Stromal cell of bone marrow (primary cell): Measurements from ENCODE around the gene PAX7.
"Not testable (repeated sequence)": the region's sequence is repeated elsewhere in the genome, so short reads cannot be mapped to it uniquely, and the experiment has no call there.

Experiments
- DNase-seq: peaks from one replicate; pipeline ENCODE4 v3.0.0-alpha.2; 2012; ENCODE audit warnings: low read depth

Gene PAX7

DNA sequence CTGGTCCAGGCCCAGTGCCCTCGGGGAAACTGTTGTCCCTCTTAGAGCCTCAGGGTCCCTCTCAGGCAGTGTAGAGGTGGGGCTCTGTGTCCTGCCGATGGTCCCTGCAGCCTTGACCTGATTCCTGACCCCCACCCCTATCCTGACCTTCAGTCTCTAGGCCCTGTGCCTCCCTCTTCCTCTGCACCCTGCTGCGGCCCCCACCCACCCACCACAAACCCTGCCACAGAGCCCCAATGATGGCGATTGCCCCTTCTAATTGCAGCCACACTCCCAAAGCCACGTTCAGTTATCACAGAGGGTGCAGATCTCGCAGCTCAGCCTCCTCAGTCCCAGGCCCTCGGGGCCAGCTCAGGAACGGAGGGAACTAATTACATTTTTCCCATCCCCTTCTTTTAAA lies 99.7 kb downstream of the PAX7 start:
- no peak for DNase-seq

DNA sequence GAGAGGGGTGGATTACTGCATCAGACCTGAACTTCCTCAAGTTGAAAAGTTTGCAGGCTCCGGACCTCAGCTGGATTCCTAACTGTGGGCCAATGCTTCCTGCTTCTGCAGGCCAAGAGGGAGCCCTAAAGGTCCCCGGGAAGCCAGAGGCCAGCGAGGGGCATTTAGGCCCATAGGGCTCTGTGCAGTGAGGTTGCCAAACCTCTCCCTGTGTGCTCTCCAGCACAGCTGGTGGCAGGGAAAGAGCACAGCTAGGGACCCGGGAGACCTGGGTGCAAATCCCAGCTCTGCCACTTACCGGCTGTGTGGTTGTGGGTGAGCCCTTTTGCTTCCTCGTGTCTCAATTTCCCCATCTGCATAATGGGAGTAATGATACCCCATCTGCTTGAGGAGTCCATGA lies 100.5 kb downstream of the PAX7 start:
- DNase-seq: no peak

DNA sequence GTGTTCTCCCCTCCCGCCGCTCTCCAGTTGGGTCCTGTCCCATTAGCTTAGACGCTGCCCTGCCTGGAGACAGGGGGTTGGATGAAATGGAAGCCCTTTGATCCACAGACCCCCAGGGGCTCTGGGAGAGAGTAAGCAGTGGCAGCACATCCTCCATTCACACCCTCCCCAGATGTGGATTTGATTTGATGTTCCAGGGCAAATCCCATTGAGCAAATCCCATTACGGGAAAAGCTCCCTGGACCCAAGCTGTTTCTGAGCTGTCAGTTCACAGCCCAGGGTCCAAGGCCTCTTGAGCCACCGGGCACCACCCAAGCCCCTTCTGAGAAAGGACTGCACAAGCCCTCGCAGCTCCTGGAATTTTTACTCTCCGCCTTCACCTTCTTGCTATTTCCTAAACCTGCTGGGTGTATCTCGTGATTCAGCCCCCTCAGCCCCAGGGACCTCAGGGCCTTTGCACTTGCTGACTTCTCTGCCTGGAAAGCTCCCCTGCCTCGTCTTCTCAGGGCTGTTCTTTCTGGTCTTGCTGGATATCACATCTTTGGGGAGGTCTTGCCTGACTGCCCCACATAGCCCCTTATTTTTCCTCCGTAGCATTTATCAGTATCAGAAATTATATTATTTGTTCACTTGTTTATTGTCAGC lies 101.1 kb downstream of the PAX7 start:
- DNase-seq: no peak

DNA sequence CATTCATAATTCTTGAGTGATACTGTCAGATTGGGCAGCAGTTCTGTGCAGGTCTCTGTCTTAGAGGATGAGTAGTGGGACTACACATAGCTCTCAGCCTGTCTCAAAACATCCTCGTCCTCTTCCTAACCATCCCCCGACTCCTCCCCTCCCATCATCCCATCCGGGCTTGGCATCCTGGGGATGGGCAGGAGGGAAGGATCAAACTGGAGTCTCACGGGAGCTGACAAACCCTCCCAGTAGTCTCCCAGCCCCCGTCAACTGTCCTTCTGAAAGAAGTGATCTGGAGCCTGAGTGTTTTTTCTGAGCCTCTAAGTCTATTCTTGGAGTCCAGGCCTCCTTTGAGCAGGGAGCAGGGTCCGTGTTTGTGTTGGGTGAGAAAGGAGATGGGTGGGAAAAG lies 102.0 kb downstream of the PAX7 start:
- DNase-seq: no peak

DNA sequence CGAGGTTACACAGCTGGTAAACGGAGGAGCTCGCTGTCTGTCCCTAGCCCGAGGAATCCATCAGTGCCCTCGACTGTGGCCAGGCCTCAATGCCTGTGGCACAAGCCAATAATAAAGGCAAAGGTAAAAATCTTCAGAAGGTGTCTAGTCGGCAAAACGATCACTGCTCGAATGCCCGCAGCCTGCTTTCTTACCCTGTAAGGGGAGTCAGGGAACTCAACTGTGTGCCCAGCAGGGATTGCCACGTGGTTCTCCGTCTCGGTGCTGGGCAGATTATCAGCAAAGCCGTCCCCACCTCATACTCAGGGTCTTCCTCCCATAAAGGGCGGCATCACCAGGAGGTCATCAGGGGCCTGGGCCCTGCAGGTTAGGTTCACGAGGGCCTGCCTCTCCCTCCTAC lies 103.4 kb downstream of the PAX7 start:
- DNase-seq: no peak

DNA sequence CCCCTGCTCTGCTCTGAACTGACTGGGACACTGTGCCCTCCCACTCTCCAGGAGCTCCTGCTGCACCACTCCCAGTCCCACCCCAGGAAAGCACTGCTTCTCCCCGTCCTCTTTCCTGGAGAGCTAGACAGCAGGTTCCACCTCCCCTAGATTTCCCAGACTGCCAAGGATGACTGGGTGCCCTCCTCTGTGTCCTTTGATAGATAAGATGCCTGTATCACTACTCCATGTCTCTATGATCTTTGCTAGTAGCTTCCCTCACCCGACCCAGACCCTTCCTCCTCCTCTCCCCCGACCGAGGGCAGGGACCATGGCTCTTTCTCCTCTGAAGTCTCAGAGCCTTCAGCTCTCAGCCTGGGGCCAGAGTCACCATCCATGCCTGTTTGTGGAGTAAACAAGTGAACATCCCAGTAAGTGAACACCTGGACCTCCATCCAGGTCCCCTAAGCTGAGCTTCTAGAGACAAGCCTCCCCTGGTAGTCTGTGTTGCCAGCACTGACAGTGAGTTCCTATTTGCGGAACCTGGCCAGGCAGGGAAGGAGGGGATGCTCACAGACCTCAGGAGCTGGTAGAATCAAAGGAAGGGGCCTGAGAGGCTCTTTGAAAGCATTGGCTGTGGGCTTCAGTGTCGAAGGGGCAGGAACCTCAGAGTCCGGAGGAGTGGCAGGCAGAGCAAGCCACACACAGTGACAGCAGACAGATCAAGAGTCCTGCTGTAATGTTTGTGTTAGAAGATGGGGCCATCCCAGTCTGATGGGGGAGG lies 104.0 kb downstream of the PAX7 start:
- no peak for DNase-seq

DNA sequence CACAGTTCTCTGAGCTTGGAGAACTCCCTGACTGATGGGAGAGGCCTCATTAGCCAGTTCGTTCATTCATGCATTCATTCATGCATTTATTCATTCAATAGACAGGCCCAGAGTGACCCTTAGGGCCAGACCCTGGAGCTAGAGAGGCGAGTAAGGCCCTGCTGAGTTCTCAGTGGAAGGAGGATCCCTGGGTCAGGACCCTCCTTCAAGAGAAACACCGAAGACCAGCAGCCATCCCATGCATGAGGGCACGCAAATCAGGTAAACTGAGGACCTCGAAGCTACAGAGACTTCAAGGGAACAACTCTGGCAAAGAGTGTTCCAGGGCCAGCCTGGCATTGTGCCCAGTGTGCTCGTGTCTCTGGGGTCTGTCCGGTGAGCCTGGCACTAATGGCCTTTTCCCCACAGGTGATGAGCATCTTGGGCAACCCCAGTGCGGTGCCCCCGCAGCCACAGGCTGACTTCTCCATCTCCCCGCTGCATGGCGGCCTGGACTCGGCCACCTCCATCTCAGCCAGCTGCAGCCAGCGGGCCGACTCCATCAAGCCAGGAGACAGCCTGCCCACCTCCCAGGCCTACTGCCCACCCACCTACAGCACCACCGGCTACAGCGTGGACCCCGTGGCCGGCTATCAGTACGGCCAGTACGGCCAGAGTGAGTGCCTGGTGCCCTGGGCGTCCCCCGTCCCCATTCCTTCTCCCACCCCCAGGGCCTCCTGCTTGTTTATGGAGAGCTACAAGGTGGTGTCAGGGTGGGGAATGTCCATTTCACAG lies 104.8 kb downstream of the PAX7 start:
- DNase-seq: no peak

DNA sequence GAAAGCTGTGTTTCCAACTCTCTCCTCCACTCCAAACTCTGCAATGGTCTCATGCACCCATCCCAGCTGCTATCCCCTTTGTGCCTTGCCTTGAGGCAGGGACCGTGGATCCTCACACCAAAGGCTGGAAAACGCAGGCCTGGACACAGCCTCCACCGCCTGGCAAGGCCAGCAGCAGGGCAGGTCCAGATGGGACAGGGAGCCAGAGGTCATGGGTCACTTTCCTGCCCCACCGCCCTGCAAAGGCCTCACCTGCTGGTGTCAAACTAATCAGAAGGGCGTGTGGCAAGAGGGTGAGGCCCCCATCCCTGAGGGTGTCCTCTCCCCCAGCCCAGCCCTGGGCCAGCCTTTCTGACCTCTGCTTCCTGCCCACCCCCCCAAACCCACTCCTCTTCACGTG lies 106.3 kb downstream of the PAX7 start:
- DNase-seq: no peak

DNA sequence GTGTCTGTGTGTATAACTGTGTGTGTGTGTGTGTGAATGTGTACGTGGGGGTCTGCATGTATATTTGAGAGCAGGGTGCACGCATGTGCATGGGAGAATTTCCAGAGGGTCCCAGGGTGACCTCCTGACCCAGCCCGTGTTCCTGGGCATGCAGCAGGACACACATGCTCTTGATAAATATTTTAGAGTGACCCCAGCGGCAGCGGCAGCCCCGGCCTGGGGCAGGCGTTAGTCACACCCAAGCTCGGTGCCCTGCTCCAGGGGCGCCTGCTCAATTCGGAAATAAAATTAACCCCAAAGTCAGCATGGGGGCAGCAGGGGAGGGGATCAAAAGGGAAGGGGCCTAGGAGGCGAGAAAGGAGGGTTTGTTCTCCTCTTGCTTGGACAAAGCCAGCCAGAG lies 107.5 kb downstream of the PAX7 start:
- DNase-seq: no peak

DNA sequence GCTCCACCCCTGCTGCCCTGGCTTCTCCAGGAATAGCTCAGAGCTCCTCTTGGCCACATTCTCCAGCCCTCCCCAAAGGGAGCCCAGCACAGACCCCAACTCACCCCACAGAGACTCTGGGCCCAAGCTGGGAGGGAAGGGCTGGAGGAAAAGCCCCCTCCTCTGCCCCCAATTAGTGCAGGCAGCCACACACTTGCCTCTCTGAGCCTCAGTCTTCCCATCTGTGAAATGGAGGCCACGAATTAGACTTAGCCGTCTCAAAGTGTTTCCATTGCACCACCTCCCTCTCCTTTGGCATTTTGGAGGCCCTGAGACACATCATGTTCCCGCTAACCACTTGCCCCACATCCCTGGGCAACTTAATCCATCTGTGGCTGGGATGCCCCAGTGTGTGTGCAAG lies 108.0 kb downstream of the PAX7 start:
- DNase-seq: no peak

DNA sequence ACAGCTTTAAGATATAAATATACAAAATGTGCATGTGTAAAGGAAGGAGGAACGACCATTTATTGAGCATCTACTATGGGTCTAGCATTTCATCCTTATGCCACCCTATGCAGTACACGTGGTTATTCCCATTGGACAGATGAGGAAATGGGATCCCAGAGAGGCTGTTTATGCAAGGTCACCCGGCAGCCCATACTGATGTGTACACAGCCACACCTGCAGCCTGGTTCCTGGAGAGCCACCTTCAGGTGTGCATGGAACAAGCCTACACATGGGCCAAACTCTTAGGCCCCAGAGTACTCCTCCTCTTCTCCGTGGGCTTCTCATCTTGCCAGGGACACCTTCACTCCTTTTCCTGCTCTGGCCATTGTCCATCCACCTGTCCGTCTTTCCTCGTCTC lies 108.8 kb downstream of the PAX7 start:
- DNase-seq: no peak

DNA sequence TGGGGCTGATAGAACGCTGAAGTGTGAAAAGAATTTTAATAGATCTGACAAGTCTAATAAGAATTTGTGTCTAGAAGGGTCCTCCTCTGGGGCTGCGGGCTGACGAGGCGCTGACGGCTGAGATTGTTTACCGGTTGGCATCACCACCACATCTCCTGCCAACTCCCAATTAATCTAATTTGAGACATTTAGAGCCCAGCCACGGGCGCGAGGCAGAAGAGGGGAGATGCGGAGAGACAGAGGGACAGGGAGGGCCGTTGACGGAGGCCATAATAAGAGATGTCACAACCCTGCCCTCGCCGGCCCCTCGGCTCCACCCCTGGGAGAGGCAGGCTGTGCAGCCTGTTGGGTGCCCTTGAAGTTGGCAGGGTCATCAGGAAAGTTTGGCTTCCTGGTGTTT lies 109.3 kb downstream of the PAX7 start:
- DNase-seq: no peak

DNA sequence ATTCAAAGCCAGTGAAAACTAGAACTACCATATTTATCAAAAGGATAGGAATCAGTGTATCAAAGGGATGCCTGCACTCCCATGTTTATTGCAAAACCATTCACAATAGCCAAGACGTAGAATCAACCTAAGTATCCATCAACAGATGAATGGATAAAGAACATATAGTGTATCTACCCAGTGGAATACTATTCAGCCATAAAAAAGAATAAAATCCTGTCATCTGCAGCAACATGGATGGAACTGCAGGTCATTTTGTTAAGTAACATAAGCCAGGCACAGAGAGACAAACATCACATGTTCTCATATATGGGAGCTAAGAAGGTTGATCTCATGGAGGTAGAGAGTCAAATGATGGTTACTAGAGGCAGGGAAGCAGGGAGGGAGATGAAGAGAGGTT lies 110.0 kb downstream of the PAX7 start:
- no peak for DNase-seq

DNA sequence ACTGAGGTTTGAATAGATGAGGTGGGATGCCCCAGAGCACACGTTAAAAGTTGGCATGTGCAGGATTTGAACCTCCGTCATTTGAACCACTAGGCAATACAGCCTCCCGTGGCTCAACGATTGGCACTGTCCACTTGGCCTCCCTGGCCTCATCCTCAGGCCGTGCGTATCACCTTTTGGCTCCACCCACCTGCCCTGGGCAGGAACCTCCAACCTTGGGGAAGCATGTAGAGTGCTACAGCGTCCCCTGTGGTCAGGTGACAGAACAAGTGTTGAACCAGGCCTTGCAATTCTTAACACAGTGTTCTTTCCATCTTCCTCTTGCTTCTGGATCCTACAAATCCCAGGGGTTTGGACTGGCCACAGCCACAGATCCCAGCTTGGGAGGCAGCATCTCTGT lies 112.6 kb downstream of the PAX7 start:
- no peak for DNase-seq

DNA sequence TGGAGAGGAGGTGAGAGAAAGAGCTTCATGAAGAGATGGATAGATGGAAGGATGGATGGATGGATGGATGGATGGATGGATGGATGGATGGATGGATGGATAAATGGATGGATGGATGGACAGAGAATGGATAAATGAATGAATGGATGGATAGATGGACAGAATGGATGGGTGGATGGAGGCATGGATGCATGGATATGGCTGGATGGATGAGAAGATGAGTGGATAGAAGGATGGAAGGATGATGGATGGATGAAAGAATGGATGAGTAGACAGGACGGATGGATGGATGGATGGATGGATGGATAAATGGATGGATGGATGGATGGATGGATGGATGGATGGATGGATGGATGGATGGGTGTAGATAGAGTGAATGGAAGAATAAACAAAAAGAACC lies 113.7 kb downstream of the PAX7 start:
- DNase-seq: not testable (repeated sequence)

DNA sequence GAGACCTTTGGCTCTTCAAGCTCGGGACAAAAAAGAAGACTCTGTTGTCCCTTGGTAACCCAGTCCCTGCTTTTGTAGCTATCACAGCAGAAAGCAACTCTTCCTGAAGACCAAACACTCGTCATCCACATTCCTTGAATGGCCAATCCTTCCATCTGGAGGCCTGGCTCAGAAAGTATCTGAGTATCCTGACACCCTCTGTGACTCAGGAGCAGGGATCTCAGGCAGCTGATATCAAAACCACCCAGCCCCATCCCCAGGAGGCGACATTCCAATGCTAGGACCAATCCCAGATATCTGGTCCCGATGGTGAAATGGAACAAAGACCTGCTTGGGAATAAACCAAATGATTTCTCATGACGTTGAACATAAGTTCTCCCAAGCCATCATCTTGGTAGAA lies 116.3 kb downstream of the PAX7 start:
- DNase-seq: no peak

DNA sequence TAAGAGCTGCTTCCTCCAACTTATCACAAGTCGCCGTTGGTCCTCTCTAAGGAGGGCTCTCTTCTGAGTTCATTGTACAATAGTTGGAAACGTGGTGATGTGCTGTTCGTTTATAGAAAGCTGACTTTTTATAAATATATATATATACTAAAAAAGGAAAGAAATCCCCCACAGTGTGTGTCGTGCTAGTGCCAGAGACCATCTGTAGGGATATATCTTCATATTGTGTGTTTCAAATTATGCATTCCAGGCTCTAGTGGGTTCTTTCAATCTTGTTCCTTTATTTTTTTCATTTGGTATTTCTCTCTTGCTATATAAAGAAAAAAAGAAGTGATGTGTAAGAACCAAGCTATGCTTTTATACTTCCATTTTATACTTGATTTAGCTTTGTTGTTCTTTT lies 117.0 kb downstream of the PAX7 start:
- DNase-seq: no peak

DNA sequence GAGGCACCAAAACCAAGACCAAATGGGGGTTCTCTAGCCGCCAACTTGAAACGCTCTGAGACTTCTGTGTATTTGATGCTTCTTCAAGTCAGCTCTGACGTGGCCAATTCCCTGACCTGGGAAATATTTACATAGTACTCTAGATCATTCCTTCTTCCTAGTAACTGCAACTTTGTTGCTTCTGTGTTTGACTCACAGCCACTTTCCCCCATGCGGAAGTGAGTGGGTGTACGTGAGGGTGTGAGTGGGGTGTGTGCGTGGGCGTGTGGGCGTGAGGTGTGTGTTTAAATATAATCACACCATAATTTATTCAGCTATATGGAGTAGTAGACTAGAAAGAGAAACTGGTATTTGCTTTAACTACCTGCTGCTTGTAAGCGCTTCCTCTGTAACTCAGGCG lies 117.8 kb downstream of the PAX7 start:
- DNase-seq: no peak

DNA sequence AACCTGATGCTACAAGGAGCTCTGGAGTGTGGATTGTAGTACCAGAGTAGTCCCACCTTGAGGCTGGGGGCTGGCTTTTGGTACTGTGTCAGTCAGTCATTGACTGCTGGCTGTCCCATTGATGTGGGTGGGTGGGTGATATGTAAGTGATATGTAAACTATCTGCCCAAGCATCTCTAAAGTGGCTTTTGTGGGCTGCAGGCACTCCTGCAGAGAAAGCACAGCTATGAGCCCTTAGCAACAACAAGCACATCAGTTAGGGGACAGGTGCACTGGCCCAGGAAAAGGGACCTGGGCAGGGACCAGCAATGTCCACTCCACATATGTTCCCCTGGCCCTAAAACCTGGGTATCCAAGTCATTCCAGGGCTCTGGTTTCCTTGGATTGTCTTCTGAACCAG lies 118.9 kb downstream of the PAX7 start:
- DNase-seq: no peak

DNA sequence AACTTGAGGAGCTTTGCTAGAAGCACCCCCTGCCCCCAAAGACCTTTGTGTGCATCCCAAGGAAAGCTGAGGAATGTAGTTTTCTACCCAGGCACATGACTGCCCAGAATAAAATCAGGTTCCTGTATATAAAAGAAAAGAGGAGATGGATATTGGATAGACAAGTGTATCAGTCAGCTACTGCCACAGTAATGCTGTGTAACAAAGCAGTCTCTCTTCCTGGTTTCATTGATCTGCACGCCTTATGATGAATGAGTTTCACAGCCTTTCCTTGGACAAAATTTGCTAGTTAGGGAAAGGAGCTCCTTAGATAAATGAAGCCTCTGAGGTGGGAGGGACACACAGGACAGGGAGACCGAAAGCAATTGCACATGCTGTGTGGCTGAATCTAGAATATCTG lies 120.0 kb downstream of the PAX7 start:
- DNase-seq: no peak

DNA sequence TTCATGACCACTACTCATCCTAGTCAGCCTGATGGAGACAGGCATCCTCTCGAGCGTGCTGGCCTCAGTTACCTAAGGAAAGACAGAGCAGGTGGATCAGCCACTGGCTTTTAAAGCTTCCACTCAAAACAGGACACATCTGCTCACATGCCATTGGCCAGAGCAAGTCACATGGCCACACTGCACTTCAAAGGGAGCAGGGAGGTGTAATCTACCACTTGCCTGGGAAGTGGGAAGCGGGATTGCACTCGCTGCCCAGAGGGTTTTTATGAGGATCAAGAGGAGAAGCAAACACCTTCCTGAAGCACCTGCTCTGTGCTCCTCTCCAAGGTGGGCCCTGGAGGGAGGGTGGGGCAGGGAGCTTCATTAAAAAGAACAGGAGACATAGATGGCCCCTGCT lies 120.8 kb downstream of the PAX7 start:
- DNase-seq: no peak

DNA sequence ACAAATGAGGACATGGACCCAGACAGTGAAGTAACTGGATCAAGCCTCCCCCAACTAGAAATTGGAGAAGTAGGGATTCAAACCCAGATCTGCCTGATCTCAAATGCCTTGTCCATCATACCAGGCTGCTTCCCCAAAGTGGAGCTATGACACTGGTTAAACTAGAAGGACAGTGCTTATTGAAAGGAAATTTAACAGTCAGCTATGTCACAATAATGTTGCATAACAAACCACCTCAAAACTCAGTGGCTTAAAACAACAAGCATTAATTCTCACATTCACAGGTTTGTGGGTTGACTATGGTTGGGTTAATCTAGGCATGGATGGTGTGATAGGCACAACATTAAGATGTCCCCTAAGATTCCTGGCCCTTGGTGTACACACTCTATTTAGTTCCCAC lies 121.8 kb downstream of the PAX7 start:
- DNase-seq: no peak

DNA sequence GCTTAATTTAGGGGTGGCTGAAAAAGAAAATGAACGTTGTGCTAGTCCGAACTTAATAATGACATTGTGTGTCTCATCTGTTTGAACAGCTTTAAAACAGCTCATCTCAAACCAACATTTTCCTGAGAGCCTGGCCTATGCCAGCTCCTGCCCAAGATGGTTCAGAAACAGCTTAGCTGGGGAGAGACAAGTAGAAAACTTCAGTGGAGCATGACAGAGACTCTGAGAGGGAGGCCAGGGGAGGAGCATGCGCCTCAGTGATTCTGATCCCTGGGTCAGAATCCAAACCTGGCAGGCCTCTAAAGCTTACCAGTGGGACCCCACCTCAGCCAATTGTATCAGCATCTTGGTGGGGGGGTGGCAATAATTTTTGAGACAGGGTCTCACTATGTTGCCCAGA lies 129.5 kb downstream of the PAX7 start:
- no peak for DNase-seq
